Measurements from ENCODE around the gene SH3PXD2A.
"Not testable (repeated sequence)": the region's sequence is repeated elsewhere in the genome, so short reads cannot be mapped to it uniquely, and the experiment has no call there.

Gene SH3PXD2A

DNA sequence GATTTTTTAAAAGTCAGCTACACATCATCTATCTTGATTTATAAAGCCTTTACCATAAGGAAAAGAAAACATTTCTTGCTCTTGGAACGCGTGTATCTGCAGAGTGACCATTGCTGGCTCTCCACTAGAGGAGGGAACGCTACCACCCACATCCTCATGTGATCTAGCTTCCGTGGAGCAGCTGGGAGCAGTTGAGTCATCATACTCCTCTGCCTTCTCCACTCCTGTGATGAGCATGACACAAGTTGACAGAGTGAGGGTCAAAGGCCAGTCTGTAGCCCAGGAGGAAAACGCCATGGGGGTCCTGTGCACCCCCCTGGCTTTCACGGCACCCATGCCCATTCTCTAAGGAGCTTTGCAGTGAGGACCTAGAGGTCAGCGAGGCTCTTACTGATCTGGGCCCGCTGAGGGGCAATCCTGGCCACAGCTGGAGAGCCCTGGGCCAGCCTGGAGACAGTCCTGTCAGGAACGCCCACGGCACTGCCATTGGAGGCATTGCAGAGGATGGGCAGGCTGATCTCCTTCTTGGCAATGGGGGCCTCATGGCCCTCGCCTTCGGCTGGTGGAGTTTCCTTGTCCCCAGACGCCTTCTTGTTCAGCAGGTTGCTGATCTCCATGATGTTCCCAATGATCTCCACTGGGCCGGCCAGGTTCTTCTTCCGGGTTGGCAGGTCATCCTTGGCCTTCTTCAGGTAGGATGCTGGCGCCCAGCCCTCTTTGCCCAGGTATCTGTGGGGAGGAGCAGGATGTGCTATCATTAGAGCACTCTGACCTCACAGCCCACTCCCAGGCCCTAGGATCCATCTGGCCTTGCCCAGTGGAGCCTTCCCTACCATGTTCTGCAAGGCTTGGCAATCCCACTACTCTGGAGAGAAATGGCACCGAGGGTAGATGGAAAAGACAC, 242.7 kb downstream of the SH3PXD2A start:
- Histone ChIP-seq H3K9me3 (ENCODE audit: control insufficient read depth, low read length) (no peaks in the 10 kb centered on the region), H3K4me1 (peaks cover 17% of the 10 kb centered on the region), H3K4me2 (ENCODE audit: low read length) (no peak overlapping the region), H3K79me2 (no peaks in the 10 kb centered on the region), H2AFZ (no peak overlapping the region), H3K36me3 (ENCODE audit: control insufficient read depth, insufficient read depth, low read length) (no peaks in the 10 kb centered on the region), H3K4me3 (ENCODE audit: low read depth, low read length) (no peak overlapping the region), H3K9ac (no peak overlapping the region), H3K27ac (no peak overlapping the region), H3K27me3 (ENCODE audit: control insufficient read depth, insufficient read depth, low read length) (no peaks in the 10 kb centered on the region)
- TF ChIP-seq, protein P1, sequence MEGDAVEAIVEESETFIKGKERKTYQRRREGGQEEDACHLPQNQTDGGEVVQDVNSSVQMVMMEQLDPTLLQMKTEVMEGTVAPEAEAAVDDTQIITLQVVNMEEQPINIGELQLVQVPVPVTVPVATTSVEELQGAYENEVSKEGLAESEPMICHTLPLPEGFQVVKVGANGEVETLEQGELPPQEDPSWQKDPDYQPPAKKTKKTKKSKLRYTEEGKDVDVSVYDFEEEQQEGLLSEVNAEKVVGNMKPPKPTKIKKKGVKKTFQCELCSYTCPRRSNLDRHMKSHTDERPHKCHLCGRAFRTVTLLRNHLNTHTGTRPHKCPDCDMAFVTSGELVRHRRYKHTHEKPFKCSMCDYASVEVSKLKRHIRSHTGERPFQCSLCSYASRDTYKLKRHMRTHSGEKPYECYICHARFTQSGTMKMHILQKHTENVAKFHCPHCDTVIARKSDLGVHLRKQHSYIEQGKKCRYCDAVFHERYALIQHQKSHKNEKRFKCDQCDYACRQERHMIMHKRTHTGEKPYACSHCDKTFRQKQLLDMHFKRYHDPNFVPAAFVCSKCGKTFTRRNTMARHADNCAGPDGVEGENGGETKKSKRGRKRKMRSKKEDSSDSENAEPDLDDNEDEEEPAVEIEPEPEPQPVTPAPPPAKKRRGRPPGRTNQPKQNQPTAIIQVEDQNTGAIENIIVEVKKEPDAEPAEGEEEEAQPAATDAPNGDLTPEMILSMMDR (IDR thresholded peaks at IDR 0.05): no peak

DNA sequence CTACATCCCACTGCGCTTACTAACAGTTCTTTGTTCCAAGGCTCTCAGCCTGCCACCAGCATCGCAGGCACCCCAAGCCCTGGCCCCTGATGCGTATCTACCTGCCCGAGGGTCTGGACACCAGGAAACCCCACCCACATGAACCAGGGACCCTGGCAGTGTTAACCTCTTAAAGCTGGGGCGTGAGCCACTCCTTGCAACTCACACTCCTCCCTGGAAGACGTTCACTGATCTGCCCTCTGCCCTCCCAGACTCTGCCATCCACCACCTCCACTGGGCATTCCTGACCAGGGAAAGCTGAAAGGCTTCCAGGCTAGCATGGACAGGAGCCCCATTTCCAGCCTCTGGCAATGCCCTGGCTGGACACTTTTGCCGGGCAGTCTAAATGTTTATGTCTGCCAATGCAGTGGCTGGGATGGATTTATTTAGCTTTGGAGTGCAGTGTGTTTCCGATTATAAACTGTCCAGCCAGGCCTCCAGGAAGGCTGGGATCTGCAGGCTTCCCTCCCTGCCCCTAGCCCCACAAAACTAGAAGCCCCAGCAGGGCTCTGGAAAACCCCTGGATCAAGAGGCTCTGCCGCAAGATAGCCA, 244.4 kb downstream of the SH3PXD2A start:
- Histone ChIP-seq H3K9ac (no peak overlapping the region), H3K79me2 (no peaks in the 10 kb centered on the region), H3K4me3 (ENCODE audit: low read depth, low read length) (no peak overlapping the region), H2AFZ (no peak overlapping the region), H3K4me2 (ENCODE audit: low read length) (no peak overlapping the region), H3K9me3 (ENCODE audit: control insufficient read depth, low read length) (no peaks in the 10 kb centered on the region), H3K27ac (no peak overlapping the region), H3K4me1 (peaks cover under 1% of the 10 kb centered on the region), H3K27me3 (ENCODE audit: control insufficient read depth, insufficient read depth, low read length) (no peaks in the 10 kb centered on the region), H3K36me3 (ENCODE audit: control insufficient read depth, insufficient read depth, low read length) (no peaks in the 10 kb centered on the region)
- TF ChIP-seq, protein P1 (IDR thresholded peaks at IDR 0.05): no peak

DNA sequence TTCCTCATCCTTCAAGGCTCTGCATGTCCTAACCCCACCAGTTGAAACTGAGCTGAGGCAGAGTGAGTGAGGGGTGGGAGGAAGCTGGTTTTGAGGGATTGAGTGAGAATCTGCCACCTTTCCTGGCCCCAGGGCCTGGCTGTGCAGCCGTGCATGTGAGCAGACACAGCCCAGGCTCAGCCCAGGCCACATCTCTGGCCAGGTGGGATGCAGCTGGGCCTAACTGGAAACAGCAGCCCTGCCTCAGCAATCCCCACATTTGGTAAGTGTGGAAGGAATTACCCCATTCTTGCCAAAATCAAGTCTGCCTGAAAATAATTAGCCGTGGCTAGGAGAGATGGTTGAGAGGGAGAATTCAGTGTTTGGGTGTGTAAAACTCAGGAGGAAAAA, 245.3 kb downstream of the SH3PXD2A start:
- H3K4me2 ChIP-seq (ENCODE audit: low read length): no peak overlapping the region
- H3K36me3 ChIP-seq (ENCODE audit: control insufficient read depth, insufficient read depth, low read length): no peaks in the 10 kb centered on the region
- H3K27ac ChIP-seq: no peak overlapping the region
- no peaks in the 10 kb centered on the region for H3K79me2 ChIP-seq
- TF ChIP-seq, protein P1 (IDR thresholded peaks at IDR 0.05): no peak
- H3K9me3 ChIP-seq (ENCODE audit: control insufficient read depth, low read length): no peaks in the 10 kb centered on the region
- no peaks in the 10 kb centered on the region for H3K27me3 ChIP-seq (ENCODE audit: control insufficient read depth, insufficient read depth, low read length)
- H2AFZ ChIP-seq: no peak overlapping the region
- no peak overlapping the region for H3K4me3 ChIP-seq (ENCODE audit: low read depth, low read length)
- no peak overlapping the region for H3K9ac ChIP-seq
- H3K4me1 ChIP-seq: no peaks in the 10 kb centered on the region

DNA sequence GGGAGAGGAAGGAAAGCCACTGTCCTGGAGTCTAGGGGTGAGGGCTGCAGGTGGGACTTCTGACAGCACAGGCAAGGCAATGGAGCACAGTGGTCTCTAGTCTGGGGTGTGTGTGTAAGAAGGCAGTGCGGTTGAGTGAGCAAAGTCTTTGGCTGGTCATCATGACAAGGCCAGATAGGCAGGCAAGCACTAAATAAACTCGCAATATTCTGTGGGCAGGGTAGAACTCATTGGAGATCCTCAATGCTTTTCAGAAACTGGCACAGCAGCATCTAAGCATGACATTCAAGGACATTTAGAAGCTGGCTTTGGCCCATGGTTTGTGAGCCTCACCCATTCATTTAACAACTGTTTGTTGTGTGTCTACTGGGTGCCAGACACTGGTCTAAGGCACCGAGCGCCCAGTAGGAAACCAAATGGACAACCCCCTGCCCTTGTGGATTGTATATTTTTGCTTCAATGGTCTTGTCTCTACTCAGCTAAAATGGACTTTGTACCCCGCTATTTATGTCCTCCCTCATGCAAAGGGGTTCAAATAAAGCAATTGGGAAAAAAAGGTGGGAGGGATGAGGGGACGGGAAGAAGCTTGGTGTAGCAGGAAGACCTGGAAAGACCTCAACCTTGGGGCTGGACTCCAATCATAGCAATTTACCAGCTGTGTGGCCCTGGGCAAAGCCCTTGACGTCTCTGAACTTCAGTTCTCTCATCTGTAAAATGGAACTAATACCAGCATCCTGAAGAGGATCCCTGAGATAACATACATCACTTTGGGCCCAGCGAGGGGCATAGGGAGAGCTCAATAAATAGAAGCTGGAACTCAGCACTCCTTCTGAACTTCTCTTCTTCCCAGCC, 245.9 kb downstream of the SH3PXD2A start:
- Histone ChIP-seq H3K4me1 (no peaks in the 10 kb centered on the region), H2AFZ (no peak overlapping the region), H3K9me3 (ENCODE audit: control insufficient read depth, low read length) (no peaks in the 10 kb centered on the region), H3K36me3 (ENCODE audit: control insufficient read depth, insufficient read depth, low read length) (no peaks in the 10 kb centered on the region), H3K4me3 (ENCODE audit: low read depth, low read length) (no peak overlapping the region), H3K27ac (no peak overlapping the region), H3K4me2 (ENCODE audit: low read length) (no peak overlapping the region), H3K27me3 (ENCODE audit: control insufficient read depth, insufficient read depth, low read length) (no peaks in the 10 kb centered on the region), H3K79me2 (no peaks in the 10 kb centered on the region), H3K9ac (no peak overlapping the region)
- TF ChIP-seq, protein P1 (IDR thresholded peaks at IDR 0.05): no peak

DNA sequence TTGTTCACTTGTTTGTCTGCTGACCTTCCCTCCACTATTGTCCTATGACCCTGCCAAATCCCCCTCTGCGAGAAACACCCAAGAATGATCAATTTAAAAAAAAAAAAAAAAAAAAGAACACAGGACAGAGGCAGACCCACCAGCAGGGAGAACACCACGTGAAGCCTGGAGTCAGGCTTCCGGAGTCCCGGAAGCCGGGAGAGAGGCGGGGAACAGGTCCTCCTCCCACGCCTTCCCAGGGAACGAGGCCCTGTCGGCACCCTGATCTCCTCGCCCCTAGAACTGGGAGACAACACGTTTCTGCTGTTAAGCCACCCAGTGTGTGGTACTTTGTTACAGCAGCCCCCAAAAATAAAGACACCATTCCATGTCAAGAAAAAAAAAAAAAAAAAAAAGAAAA, 247.3 kb downstream of the SH3PXD2A start:
- not testable (repeated sequence) for H2AFZ ChIP-seq; H3K4me1 ChIP-seq; H3K27me3 ChIP-seq (ENCODE audit: control insufficient read depth, insufficient read depth, low read length); H3K27ac ChIP-seq; H3K4me3 ChIP-seq (ENCODE audit: low read depth, low read length); H3K79me2 ChIP-seq; H3K4me2 ChIP-seq (ENCODE audit: low read length); H3K9me3 ChIP-seq (ENCODE audit: control insufficient read depth, low read length); H3K9ac ChIP-seq; H3K36me3 ChIP-seq (ENCODE audit: control insufficient read depth, insufficient read depth, low read length)

DNA sequence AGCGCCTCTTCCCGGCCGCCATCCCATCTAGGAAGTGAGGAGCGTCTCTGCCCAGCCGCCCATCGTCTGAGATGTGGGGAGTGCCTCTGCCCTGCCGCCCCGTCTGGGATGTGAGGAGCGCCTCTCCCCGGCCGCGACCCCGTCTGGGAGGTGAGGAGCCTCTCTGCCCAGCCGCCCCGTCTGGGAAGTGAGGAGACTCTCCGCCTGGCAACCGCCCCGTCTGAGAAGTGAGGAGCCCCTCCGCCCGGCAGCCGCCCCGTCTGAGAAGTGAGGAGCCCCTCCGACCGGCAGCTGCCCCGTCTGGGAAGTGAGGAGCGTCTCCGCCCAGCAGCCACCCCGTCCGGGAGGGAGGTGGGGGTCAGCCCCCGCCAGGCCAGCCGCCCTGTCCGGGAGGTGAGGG, 248.3 kb downstream of the SH3PXD2A start:
- not testable (repeated sequence) for H3K36me3 ChIP-seq (ENCODE audit: control insufficient read depth, insufficient read depth, low read length)

DNA sequence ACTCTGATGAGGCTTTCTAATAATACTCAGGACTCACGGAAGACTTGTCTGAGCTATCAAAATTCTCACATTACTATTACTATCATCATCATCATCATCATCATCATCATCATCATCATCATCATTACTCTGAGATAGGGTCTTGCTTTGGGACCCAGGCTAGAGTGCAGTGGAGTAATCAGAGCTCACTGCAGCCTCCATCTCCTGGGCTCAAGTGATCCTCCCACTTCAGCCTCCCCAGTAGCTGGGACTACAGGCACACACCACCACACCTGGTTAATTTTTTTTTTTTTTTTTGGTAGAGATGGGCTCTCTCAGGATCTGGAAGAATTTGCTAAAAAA, 249.3 kb downstream of the SH3PXD2A start:
- not testable (repeated sequence) for H3K9ac ChIP-seq; H3K36me3 ChIP-seq (ENCODE audit: control insufficient read depth, insufficient read depth, low read length); H3K79me2 ChIP-seq; H3K27ac ChIP-seq; H3K9me3 ChIP-seq (ENCODE audit: control insufficient read depth, low read length); H2AFZ ChIP-seq; H3K4me3 ChIP-seq (ENCODE audit: low read depth, low read length); H3K4me2 ChIP-seq (ENCODE audit: low read length); H3K4me1 ChIP-seq; H3K27me3 ChIP-seq (ENCODE audit: control insufficient read depth, insufficient read depth, low read length)

More for the DNA sequence above, 248.3 kb downstream of the SH3PXD2A start:
- H3K27ac ChIP-seq; H3K4me1 ChIP-seq; H3K4me2 ChIP-seq (ENCODE audit: low read length); H3K9ac ChIP-seq; H3K27me3 ChIP-seq (ENCODE audit: control insufficient read depth, insufficient read depth, low read length); H3K4me3 ChIP-seq (ENCODE audit: low read depth, low read length); H3K9me3 ChIP-seq (ENCODE audit: control insufficient read depth, low read length); H3K79me2 ChIP-seq; H2AFZ ChIP-seq: not testable (repeated sequence)

All from parathyroid adenoma (tissue), 2 donors.